ENCODE results near the gene SLC17A1.

DNA sequence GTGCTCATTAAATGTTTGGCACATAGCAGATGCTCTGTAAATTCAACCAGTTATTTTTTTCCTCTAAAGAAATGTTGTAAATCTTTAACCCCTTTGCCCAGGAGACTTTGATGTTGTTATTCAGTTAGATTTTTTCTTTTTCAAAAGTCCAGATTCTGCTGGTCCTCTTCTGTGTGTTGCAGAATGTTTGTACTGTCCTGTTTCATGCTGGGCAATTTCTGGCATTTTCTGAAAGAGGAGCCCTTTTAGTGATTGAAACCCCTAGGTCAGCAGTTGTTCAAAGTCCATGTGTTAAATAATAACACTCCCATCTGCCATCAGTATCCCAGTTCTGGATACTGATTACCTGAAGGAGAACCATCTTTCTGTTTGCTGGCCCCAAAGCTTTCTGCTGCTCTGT, 1.3 kb upstream of the SLC17A1 start:
- TF ChIP-seq, protein P1, sequence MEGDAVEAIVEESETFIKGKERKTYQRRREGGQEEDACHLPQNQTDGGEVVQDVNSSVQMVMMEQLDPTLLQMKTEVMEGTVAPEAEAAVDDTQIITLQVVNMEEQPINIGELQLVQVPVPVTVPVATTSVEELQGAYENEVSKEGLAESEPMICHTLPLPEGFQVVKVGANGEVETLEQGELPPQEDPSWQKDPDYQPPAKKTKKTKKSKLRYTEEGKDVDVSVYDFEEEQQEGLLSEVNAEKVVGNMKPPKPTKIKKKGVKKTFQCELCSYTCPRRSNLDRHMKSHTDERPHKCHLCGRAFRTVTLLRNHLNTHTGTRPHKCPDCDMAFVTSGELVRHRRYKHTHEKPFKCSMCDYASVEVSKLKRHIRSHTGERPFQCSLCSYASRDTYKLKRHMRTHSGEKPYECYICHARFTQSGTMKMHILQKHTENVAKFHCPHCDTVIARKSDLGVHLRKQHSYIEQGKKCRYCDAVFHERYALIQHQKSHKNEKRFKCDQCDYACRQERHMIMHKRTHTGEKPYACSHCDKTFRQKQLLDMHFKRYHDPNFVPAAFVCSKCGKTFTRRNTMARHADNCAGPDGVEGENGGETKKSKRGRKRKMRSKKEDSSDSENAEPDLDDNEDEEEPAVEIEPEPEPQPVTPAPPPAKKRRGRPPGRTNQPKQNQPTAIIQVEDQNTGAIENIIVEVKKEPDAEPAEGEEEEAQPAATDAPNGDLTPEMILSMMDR (IDR thresholded peaks at IDR 0.05), result no peak
- TF ChIP-seq POLR2AphosphoS5 (IDR thresholded peaks at IDR 0.05) (no peak), EP300 (IDR thresholded peaks at IDR 0.05) (no peak)
